GM20000 (cell line): ENCODE data around the gene SENP3.

Experiments
- DNase-seq: peaks from one replicate; pipeline ENCODE4 v3.0.0; 2012; ENCODE audit warnings: low spot score
- CTCF ChIP-seq: IDR thresholded peaks from 2 replicates; pipeline ENCODE4 v1.5.1; 2012; ENCODE audit warnings: mild to moderate bottlenecking, control low read depth; ENCODE audit errors: extremely low read depth, missing control alignments

SENP3 gene

GRCh38 chr17:7549401-7550055 is 12.2 kb upstream of the SENP3 start:
- DNase-seq: peak; percentile 52
- no peak for TF ChIP-seq CTCF

- no peak for DNase-seq
- no peak for TF ChIP-seq CTCF
Observed at GRCh38 chr17:7550344-7550743, 11.4 kb upstream of the SENP3 start.

- no peak for DNase-seq
- no peak for TF ChIP-seq CTCF
Observed at GRCh38 chr17:7551396-7551795, 10.3 kb upstream of the SENP3 start.

GRCh38 chr17:7552621-7553051 is 9.1 kb upstream of the SENP3 start:
- DNase-seq: peak; percentile 82
- no peak for TF ChIP-seq CTCF

GRCh38 chr17:7553356-7553755 is 8.4 kb upstream of the SENP3 start:
- no peak for DNase-seq
- no peak for TF ChIP-seq CTCF

- no peak for TF ChIP-seq CTCF
- no peak for DNase-seq
Observed at GRCh38 chr17:7555320-7555948, 6.3 kb upstream of the SENP3 start.

- no peak for TF ChIP-seq CTCF
- DNase-seq: no peak
Observed at GRCh38 chr17:7556627-7557026, 5.1 kb upstream of the SENP3 start.
